Activated CD4-positive, alpha-beta T cell treated with anti-CD3 and anti-CD28 coated beads, Interleukin-2, amount 50 U/mL, for 1 hour (primary cell): ENCODE measurements around the gene SCML1.

Source experiments
- DNase-seq: peaks from one replicate; pipeline ENCODE4 v3.0.0-alpha.2; 2020

Gene SCML1

DNA sequence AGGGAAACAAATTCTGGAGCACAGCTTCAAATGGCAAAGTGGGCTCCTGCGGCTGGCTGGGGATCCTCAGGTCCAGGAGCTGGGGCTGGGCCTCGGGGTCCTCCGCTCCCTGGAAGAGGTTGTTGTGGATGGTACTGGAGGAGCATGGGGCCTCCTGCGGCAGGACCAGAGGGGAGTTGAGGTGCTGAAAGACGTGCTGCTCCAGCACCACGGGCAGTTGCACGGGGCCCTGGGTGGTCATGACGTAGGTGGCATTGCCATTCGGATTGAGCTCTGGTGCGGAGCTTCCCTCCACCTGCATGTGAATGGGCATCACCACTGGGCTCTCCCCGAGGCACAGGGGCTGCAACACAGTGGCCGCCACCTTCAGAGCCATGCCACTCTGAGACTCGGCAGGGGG is 64.1 kb downstream of the SCML1 start:
- DNase-seq: no peak

DNA sequence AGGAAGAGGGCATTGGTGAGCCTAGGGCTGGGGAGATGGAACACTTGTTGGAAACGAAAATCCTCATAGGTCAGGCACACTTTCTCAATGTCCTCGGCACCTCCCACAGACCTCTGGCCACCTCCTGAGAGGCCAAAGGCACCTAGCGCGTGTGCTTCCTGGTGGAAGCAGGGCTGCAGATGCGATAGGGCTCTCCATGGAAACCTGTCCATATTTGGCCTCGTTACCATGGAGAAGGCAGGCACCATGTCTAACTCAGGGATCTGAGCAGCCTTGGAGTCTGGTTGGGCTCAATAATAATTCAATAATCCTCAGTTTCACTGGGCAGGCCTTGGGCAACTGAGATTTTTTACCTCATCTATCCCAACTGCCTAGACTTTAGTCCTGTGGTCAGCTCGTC is 65.5 kb downstream of the SCML1 start:
- DNase-seq: no peak

DNA sequence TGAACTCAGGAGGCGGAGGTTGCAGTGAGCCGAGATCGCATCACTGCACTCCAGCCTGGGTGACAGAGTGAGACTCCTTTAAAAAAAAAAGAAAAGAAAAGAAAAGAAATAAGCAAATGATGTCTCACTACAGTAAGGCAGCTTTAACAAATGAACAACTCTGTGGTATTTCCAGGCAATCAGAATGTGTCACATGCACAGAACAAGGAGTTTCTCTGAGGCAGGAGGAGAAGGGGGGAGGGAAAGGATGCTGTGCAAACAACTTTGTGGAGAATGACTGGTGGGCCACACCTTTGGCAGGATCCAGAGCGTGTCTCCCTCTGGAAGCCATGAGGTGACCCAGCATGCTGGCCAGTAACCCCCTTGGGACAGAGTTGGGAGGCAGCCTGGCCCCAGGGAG is 66.2 kb downstream of the SCML1 start:
- no peak for DNase-seq
